Gastrocnemius medialis (tissue), 4 donors: ENCODE measurements around the gene NAPB.

Experiments
- POLR2A ChIP-seq, 2 donors: fragments of 450-650 bp; IDR thresholded peaks; one replicate each; pipeline ENCODE4 v1.6.1; 2017; ENCODE audit warnings: antibody characterized with exemption in 2 of 2, mild to moderate bottlenecking in 2 of 2, moderate library complexity in 2 of 2
- TF ChIP-seq, protein P1 (sequence below), 5 experiments: fragments of 450-650 bp in 3 of 5; fragments of 200-600 bp in 2 of 5; sonication (generic) in 2 of 5; IDR thresholded peaks in 4 of 5; conservative IDR thresholded peaks in 1 of 5; 1 replicate in 4 of 5; 2 replicates in 1 of 5; pipeline ENCODE4 v1.5.1; 2016 to 2019; ENCODE audit warnings: antibody characterized with exemption in 5 of 5, mild to moderate bottlenecking in 3 of 5, moderate library complexity in 3 of 5

DNA sequence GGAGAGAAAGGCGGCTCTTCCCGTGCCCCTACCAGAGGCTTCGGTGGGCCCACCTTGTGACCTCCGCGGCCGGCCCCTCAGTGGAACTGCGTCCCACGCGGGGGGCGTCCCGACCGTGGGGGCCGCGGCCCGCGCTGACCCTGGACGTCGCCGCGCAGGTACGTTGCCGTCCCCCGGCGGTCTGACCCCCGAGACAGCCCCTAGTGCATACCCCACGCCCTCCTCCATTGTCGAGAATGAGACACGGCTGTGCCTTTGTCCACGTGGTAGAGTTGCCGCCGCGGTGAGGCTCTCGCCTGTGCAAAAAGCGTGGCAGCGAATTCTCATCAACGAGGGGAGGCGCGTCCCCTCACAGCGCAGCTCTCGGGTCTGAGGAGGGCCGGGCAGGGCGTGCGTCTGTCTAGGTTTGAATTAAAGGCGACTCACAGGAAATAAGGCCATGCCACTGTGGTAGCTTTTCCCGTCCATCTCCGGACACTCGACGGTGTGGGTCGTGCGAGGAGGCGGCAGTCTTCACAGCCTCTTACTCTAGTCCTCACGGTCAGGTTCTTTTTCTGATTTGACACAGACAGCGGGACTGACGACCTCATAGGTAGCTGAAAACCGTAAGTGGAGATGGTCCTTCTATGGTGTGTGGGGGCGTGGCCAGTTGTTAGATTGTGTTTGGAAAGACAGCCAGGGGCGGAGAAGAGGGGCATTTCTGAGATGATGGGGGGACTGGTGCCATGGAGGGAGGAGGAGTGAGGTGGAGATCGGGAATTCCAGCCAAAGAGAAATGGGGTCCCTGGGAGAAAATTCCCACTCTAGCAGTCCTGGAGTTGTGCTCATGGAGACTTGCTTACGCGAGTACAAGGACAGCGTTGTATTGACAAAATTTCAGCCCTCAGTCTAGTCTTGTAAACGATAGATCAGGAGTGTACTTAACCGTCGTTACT, 70.1 kb downstream of the NAPB start:
- TF ChIP-seq, protein P1, sequence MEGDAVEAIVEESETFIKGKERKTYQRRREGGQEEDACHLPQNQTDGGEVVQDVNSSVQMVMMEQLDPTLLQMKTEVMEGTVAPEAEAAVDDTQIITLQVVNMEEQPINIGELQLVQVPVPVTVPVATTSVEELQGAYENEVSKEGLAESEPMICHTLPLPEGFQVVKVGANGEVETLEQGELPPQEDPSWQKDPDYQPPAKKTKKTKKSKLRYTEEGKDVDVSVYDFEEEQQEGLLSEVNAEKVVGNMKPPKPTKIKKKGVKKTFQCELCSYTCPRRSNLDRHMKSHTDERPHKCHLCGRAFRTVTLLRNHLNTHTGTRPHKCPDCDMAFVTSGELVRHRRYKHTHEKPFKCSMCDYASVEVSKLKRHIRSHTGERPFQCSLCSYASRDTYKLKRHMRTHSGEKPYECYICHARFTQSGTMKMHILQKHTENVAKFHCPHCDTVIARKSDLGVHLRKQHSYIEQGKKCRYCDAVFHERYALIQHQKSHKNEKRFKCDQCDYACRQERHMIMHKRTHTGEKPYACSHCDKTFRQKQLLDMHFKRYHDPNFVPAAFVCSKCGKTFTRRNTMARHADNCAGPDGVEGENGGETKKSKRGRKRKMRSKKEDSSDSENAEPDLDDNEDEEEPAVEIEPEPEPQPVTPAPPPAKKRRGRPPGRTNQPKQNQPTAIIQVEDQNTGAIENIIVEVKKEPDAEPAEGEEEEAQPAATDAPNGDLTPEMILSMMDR (IDR thresholded peaks at IDR 0.05 in 4 of 5, conservative IDR thresholded peaks at IDR 0.05 in 1 of 5): no peak
- no peak for TF ChIP-seq POLR2A (IDR thresholded peaks at IDR 0.05)
